Endothelial cell of umbilical vein (primary cell): ENCODE data around the gene HKDC1. TPM values are rescaled to one million over a fixed set of nuclear protein-coding genes. Genes with fewer than 3 reads are reported as not detected.

Experiments
- BruUV-seq: library from RNA; stranded (reverse); fragments of 400-500 nt; replicated peaks from 2 replicates; lab custom pipeline; 2021; lab: Mats Ljungman, UMichigan
- CTCF ChIA-PET: fragments of 300-600, 350-600 bp; sonication (Branson Sonifier 250); formaldehyde crosslinking; loops from one replicate; lab custom pipeline; 2021; ENCODE audit warnings: antibody characterized with exemption, inconsistent platforms; lab: Charles Lee
- POLR2A ChIA-PET: fragments of 300-600, 350-600 bp; sonication (Branson Sonifier 250); formaldehyde crosslinking; loops from one replicate; lab custom pipeline; 2021; ENCODE audit warnings: antibody characterized with exemption, inconsistent platforms; lab: Charles Lee
- DNase-seq: peaks from one replicate; pipeline ENCODE4 v3.0.0-alpha.2; 2011; ENCODE audit warnings: low read depth, low spot score
- FAIRE-seq: peaks from 2 replicates; lab custom pipeline; 2011; peaks lifted over from hg19 to GRCh38; lab: Jason Lieb, UNC
- H2AFZ ChIP-seq: 2 replicates; pipeline ENCODE4 v1.6.0; 2012; ENCODE audit warnings: low read depth, low read length, control low read depth, inconsistent platforms
- H3K27ac ChIP-seq: 2 replicates; pipeline ENCODE4 v1.5.1; 2011; ENCODE audit warnings: low read depth, mild to moderate bottlenecking, control low read depth, low read length, moderate library complexity; ENCODE audit not compliant: insufficient read depth
- H3K27me3 ChIP-seq, 2 experiments: 2 replicates each; pipeline versions ENCODE4 v1.6.0 to v1.6.1; 2011; ENCODE audit warnings: low read length in 2 of 2, mixed read lengths in 1 of 2; ENCODE audit not compliant: control insufficient read depth in 2 of 2, insufficient read depth in 2 of 2
- H3K36me3 ChIP-seq, 2 experiments: 2 replicates in 1 of 2; 3 replicates in 1 of 2; pipeline ENCODE4 v1.5.1; 2011; ENCODE audit warnings: low read length in 2 of 2, mild to moderate bottlenecking in 1 of 2, moderate library complexity in 1 of 2; ENCODE audit not compliant: control insufficient read depth in 2 of 2, insufficient read depth in 2 of 2; ENCODE audit errors: extremely low read depth in 1 of 2
- H3K4me1 ChIP-seq: 3 replicates; pipeline ENCODE4 v1.5.1; 2011; ENCODE audit warnings: mild to moderate bottlenecking, low read length; ENCODE audit not compliant: control insufficient read depth, insufficient read depth; ENCODE audit errors: extremely low read depth
- H3K4me2 ChIP-seq: 2 replicates; pipeline ENCODE4 v1.6.1; 2011; ENCODE audit warnings: low read length, control low read depth, mixed read lengths; ENCODE audit not compliant: insufficient read depth
- H3K4me3 ChIP-seq, 3 experiments: fragments of 200-600 bp in 1 of 3; sonication (generic), shearing (Covaris generic) in 1 of 3; replicated peaks in 1 of 3; 2 replicates each; pipeline ENCODE4 v1.5.1; 2011 to 2016; ENCODE audit warnings: control low read depth in 3 of 3, low read length in 3 of 3, mild to moderate bottlenecking in 2 of 3, inconsistent platforms in 1 of 3, low read depth in 1 of 3, moderate library complexity in 1 of 3; ENCODE audit not compliant: insufficient read depth in 1 of 3
- H3K79me2 ChIP-seq: 2 replicates; pipeline ENCODE4 v1.6.0; 2012; ENCODE audit warnings: low read length, inconsistent platforms; ENCODE audit not compliant: control insufficient read depth, insufficient read depth
- H3K9ac ChIP-seq: replicated peaks from 2 replicates; pipeline ENCODE3; 2011; ENCODE audit warnings: low read length, control low read depth; ENCODE audit not compliant: insufficient read depth; ENCODE audit errors: extremely low read depth
- H3K9me1 ChIP-seq: replicated peaks from 3 replicates; pipeline ENCODE4 v1.6.0; 2011; ENCODE audit warnings: mild to moderate bottlenecking, low read length; ENCODE audit not compliant: control insufficient read depth, insufficient read depth; ENCODE audit errors: extremely low read depth
- H3K9me3 ChIP-seq: replicated peaks from 2 replicates; pipeline ENCODE4 v1.5.1; 2012; ENCODE audit warnings: low read length, inconsistent platforms; ENCODE audit not compliant: control insufficient read depth, insufficient read depth
- H4K20me1 ChIP-seq: replicated peaks from 2 replicates; pipeline ENCODE3; 2011; ENCODE audit warnings: mild to moderate bottlenecking, low read length; ENCODE audit not compliant: control insufficient read depth, insufficient read depth; ENCODE audit errors: extremely low read depth
- CTCF ChIP-seq, 2 donors: IDR thresholded peaks; 1 replicate in 1 of 2; 2 replicates in 1 of 2; pipeline ENCODE4 v1.5.1; 2011; ENCODE audit warnings: low read length in 2 of 2, mild to moderate bottlenecking in 2 of 2, moderate library complexity in 2 of 2, control low read depth in 1 of 2, inconsistent platforms in 1 of 2, low read depth in 1 of 2; ENCODE audit not compliant: insufficient read depth in 1 of 2; ENCODE audit errors: extremely low read depth in 1 of 2
- EZH2 ChIP-seq: IDR thresholded peaks from 2 replicates; pipeline ENCODE4 v1.6.1; 2012; ENCODE audit warnings: borderline replicate concordance, low read depth, mild to moderate bottlenecking, moderate library complexity, low read length, inconsistent platforms; ENCODE audit not compliant: severe bottlenecking
- FOS ChIP-seq: IDR thresholded peaks from 2 replicates; pipeline ENCODE4 v1.6.1; 2011; ENCODE audit warnings: mild to moderate bottlenecking, low read length, moderate library complexity, borderline replicate concordance; ENCODE audit not compliant: insufficient read depth
- GATA2 ChIP-seq: IDR thresholded peaks from 2 replicates; pipeline ENCODE4 v1.7.0; 2011; ENCODE audit warnings: low read depth, mild to moderate bottlenecking, moderate library complexity, mixed read lengths, low read length; ENCODE audit not compliant: insufficient read length, insufficient read depth
- JUN ChIP-seq: IDR thresholded peaks from 2 replicates; pipeline ENCODE4 v1.6.1; 2011; ENCODE audit warnings: borderline replicate concordance, low read depth; ENCODE audit not compliant: insufficient read length, insufficient read depth
- MAX ChIP-seq: IDR thresholded peaks from 2 replicates; pipeline ENCODE4 v1.6.1; 2011; ENCODE audit not compliant: insufficient read depth, insufficient read length
- MYC ChIP-seq: IDR thresholded peaks from one replicate; pipeline ENCODE4 v1.6.1; 2011; ENCODE audit warnings: mild to moderate bottlenecking, low read depth, low read length
- POLR2A ChIP-seq: IDR thresholded peaks from 2 replicates; pipeline ENCODE4 v1.6.1; 2012; ENCODE audit warnings: low read depth, mild to moderate bottlenecking, control low read depth, low read length
- POLR2AphosphoS5 ChIP-seq: IDR thresholded peaks from 2 replicates; pipeline ENCODE4 v1.6.1; 2012; ENCODE audit warnings: low read depth, mild to moderate bottlenecking, control low read depth, low read length, moderate library complexity; ENCODE audit not compliant: insufficient read depth
- dilution Hi-C: fragments of 300-500 bp; cut with MboI; formaldehyde crosslinking; loops from one replicate; pipeline ENCODE4 v1.15.0; 2019; ENCODE audit warnings: low sequenced_read_pairs; ENCODE audit not compliant: extremely low pct_ligation_motif_present
- intact Hi-C: fragments of 100-400 bp; cut with micrococcal nuclease; formaldehyde crosslinking; loops from one replicate; pipeline ENCODE4 v1.10.0; 2022
- polyA plus RNA-seq, 4 experiments: library from polyadenylated mRNA; depleted of rRNA in 3 of 4; stranded (reverse) in 3 of 4; unstranded in 1 of 4; fragments of >200 nt; gene quantifications; 2 replicates each; pipeline versions ENCODE4 v1.2.1 to v1.2.3, GENCODE V29; 2011 to 2012; ENCODE audit warnings: missing spikeins in 1 of 4
- total RNA-seq: library from RNA; stranded (reverse); gene quantifications from 2 replicates; pipeline ENCODE4 v1.2.3, GENCODE V29; 2021

Gene HKDC1
- total and polyA plus RNA-seq, 2 donors (not counting 3 experiments of a cell fraction or from before 2014, with no cell fraction given): not detected

GRCh38 chr10:69239816-69240434 lies 19.8 kb downstream of the HKDC1 start:
- peak overlapping the region; percentile 16 for H2AFZ ChIP-seq
- BruUV-seq: no TSS peak
- H4K20me1 ChIP-seq: no peaks in the 10 kb centered on the region
- H3K9me1 ChIP-seq: no peaks in the 10 kb centered on the region
- ChIA-PET POLR2A (no interaction called here), CTCF (interaction anchor here (0.8 to 6.5 kb wide), 12 partner anchors 23 to 267 kb away, joined by 3 to 103 read pairs (median 3); no protein-coding TSS in a partner anchor)
- H3K79me2 ChIP-seq: no peaks in the 10 kb centered on the region
- FAIRE-seq (peak; percentile 89), DNase-seq (no peak)
- no peaks in the 10 kb centered on the region for H3K27me3 ChIP-seq
- H3K36me3 ChIP-seq: no peaks in the 10 kb centered on the region
- no peak overlapping the region for H3K4me2 ChIP-seq
- TF ChIP-seq CTCF (IDR thresholded peaks at IDR 0.05; ENCODE audit: extremely low read depth in 1 of 2, insufficient read depth in 1 of 2, low read depth in 1 of 2, low read length in 2 of 2): no peak
- no peak for TF ChIP-seq JUN
- no peak for TF ChIP-seq GATA2
- H3K4me1 ChIP-seq: peaks cover 16% of the 10 kb centered on the region
- no peak overlapping the region for H3K4me3 ChIP-seq
- dilution Hi-C loops (loop anchor here (25.0 kb wide), 1 partner anchor 147 kb away; no protein-coding TSS in a partner anchor), intact Hi-C loops (loop anchor here (10.0 kb wide), 1 partner anchor 405 kb away; no protein-coding TSS in a partner anchor)
- no peak overlapping the region for H3K27ac ChIP-seq
- no peaks in the 10 kb centered on the region for H3K9me3 ChIP-seq
- H3K9ac ChIP-seq: no peak overlapping the region

- H3K27me3 ChIP-seq: no peaks in the 10 kb centered on the region
- dilution Hi-C loops (loop anchor here (25.0 kb wide), 1 partner anchor 147 kb away; no protein-coding TSS in a partner anchor), intact Hi-C loops (no loop called here)
- no peak overlapping the region for H3K4me2 ChIP-seq
- H3K4me1 ChIP-seq: peaks cover 16% of the 10 kb centered on the region
- DNase-seq (no peak), FAIRE-seq (no peak)
- no peaks in the 10 kb centered on the region for H3K79me2 ChIP-seq
- POLR2A ChIA-PET: no interaction called here
- H3K9me1 ChIP-seq: no peaks in the 10 kb centered on the region
- H2AFZ ChIP-seq: no peak overlapping the region
- H3K9ac ChIP-seq: no peak overlapping the region
- no TSS peak for BruUV-seq
- TF ChIP-seq MAX (no peak), FOS (no peak), POLR2A (no peak), MYC (no peak), EZH2 (no peak), JUN (no peak), GATA2 (no peak), POLR2AphosphoS5 (no peak), CTCF (IDR thresholded peaks at IDR 0.05; ENCODE audit: extremely low read depth in 1 of 2, insufficient read depth in 1 of 2, low read depth in 1 of 2, low read length in 2 of 2) (no peak)
- CTCF ChIA-PET: interaction anchor here (1.5 to 6.5 kb wide), 4 partner anchors 81 to 168 kb away, joined by 3 to 103 read pairs (median 11); no protein-coding TSS in a partner anchor
- H4K20me1 ChIP-seq: no peaks in the 10 kb centered on the region
- no peak overlapping the region for H3K4me3 ChIP-seq
- no peak overlapping the region for H3K27ac ChIP-seq
- H3K36me3 ChIP-seq: no peaks in the 10 kb centered on the region
- H3K9me3 ChIP-seq: no peaks in the 10 kb centered on the region
Observed at GRCh38 chr10:69240455-69240854, 20.3 kb downstream of the HKDC1 start.
